ENCODE measurements around the gene TIMM44.
"Not testable (repeated sequence)": the region's sequence is repeated elsewhere in the genome, so short reads cannot be mapped to it uniquely, and the experiment has no call there.

TIMM44 gene

GRCh38 chr19:7975037-7975436 is 31.6 kb upstream of the TIMM44 start:
- no peak for DNase-seq

GRCh38 chr19:7973883-7974282 is 30.4 kb upstream of the TIMM44 start:
- DNase-seq, result no peak

DNA sequence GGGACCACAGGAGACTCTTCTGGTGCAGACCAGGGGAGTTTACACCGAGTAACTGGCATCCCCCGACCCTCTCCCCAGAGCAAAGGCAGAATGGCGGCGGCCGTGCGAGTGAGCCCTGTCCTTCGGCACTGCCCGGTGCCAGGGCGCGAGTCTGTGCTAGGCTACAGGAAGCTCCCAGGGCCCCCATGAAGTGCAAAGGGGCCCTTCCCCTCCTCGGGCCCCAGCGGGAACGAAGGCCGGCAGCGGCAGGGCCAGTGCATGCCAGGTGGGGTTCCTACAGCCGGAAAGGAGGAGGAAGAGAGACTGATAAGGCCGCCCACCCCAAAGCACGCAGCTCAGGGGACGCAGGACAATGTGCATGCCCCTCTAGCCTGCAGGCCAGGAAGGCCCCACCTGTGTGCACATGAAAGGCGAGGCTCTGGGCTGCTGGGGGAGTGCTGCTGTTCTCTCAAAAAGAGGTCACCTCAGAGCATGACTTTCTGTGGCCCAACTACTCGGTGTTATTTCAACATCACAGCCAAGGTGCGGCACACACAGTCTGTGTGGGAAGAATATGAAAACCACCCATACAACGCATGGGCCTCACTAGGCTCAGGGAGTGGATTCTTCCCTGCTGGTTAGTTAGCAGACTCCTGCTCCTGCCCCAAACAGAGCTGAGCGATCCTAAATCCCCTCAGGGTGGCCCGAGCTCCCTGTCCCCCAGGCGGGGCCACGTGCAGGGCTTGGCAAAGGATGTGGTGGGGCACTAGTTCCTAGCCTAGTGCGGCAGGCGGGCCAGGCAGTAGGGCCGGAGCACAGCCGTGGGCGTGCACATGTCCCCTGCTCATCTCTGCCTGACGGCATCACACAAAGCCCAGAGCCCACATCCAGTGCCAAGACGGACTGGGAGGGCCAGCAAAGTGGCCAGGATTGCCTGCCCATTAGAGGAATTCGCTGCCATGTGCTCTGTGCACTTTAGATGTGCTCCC is 28.4 kb upstream of the TIMM44 start:
- no peak for DNase-seq

- peak; percentile 16 for DNase-seq
Observed at GRCh38 chr19:7970716-7971448, 27.4 kb upstream of the TIMM44 start.

DNA sequence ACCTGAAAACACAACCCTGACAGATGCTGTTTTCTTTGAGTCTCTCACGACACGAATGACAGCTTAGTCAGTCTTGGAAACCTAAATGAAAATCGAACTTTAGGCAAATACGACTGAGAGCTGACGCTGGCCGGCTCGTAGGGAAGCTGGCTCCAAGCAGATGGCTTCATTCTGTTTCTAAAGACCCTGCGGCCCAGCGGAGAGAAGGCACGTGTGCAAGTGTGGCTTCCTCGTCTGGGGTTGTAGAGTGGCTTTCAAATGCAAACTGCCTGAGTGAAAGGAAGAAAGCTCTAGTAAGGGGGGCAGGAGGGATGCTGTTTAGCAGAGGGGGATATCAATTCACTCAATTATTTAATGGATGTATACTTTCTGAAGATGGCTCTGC is 26.1 kb upstream of the TIMM44 start:
- DNase-seq, result no peak

- no peak for DNase-seq
Observed at GRCh38 chr19:7968796-7969554, 25.5 kb upstream of the TIMM44 start.

- DNase-seq, result no peak
Observed at GRCh38 chr19:7968008-7968795, 24.7 kb upstream of the TIMM44 start.

DNA sequence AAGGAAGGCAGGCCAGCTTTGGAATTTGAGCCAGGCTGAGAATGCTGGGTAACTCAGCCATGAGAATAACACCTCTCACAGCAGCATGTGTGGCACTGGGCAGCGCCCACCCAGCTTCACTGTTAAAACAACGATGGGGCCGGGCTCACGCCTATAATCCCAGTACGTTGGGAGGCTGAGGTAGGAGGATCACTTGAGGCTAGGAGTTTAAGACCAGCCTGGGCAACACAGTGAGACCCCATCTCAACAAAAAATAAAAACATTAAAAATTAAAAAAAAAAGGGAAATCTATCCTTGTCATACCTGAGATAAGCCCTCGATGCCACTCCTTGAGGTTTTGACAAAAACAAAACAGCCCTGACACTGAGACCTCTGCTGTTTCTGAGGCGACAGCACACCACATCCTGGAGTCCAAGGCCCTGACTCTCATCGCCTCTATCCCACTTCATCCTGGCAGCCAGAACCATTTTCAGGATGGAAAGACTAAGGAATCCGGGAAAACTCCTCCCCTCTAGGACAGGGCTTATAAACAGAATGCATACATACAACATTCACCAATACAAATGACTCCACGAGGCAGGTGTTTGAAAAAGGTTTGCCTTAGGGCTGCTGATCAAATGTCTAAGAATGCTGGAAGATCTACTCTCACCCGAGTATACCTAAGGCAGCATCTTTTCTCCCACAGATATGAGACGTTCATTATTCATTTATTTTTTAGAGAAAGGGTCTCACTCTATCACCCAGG is 22.6 kb upstream of the TIMM44 start:
- no peak for DNase-seq

DNA sequence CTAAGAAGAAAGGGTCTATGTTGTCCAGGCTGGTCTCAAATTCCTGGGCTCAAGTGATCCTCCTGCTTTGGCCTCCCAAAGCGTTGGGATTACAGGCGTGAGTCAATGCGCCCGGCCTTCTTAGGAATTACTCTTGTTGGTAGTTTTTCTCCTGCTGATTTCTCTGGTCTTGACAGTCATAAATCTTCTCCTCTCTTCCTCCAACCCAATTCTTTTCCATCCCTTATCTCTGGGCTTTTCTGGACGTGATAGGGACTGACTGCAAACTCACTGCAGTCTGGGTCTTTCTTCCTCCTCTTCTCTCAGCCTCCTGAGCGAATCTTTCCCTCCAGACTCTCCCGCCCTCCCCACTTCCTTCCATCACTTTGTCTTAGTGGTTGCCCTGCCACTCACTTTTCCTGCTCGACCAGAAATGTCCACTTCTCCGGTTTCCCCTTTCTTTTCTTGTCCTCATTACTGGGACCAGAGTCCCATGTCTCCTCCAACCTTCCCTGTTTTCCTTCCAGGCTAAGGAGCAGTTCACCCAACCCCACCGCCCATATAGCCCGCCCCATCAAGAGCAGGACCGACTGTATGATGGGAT is 21.9 kb upstream of the TIMM44 start:
- no peak for DNase-seq

DNA sequence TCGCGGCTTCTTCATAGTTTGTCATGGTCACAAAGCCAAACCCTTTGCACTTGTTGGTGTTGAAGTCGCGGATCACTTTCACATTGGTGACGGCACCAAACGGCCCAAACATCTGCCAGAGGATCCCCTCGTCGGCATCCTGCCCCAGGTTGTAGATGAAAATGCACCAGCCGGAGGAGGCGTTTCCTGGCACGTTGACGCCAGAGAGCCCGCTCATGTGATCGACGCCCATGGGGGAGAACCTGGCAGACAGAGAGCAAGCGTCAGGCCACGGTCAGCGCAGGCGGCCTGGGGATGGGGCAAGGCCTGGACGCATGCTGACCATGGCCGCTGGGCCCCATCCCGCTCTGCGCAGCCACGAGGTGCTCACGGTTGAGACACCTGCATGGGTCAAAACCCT is 20.1 kb upstream of the TIMM44 start:
- no peak for DNase-seq

DNA sequence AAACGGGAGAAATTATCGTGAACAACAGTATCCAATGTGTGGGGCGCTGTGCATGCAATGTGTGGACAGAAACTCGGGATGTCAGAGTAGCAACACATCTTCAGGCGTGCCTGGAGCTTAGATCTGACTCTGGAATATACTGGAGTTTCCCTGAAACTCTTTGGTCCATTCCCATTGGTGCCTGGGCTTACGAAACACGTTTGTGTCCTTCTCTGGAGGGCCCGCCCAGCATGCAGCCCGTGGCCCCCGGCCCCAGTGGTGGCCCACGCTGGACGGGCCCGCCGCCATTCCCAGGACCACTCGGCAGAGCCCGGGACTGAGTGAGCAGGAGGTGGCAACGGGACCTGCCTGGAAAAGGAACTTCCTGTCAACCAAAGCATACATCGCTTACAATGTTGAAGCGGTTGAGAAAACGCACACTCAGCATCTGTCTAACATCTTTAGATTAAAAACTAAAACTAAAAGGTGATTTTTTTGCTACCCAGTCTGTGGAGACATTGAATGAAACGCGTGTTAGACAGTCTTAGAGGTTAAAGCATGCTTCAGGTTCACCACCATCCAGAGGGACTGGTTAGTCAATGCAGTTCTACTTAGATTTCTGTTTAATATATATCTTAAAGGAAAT is 19.3 kb upstream of the TIMM44 start:
- DNase-seq, result no peak

- DNase-seq, result no peak
Observed at GRCh38 chr19:7961920-7962626, 18.6 kb upstream of the TIMM44 start.

DNA sequence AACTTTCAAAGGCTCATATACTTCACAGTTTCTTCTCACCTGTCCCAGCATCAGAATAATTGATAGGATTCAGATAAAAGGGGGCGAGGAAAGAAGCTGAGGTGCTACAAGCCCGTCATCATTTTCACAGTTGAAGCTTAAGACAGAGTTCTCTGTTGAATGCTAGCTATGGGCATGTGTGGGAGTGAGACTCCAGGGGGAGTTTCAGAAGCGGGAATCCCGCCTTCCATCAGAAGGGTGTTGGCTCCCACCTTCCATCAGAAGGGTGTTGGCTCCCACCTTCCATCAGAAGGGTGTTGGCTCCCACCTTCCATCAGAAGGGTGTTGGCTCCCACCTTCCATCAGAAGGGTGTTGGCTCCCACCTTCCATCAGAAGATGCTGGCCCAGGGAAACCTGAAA is 17.6 kb upstream of the TIMM44 start:
- not testable (repeated sequence) for DNase-seq

- DNase-seq, result no peak
Observed at GRCh38 chr19:7959211-7959610, 15.7 kb upstream of the TIMM44 start.

DNA sequence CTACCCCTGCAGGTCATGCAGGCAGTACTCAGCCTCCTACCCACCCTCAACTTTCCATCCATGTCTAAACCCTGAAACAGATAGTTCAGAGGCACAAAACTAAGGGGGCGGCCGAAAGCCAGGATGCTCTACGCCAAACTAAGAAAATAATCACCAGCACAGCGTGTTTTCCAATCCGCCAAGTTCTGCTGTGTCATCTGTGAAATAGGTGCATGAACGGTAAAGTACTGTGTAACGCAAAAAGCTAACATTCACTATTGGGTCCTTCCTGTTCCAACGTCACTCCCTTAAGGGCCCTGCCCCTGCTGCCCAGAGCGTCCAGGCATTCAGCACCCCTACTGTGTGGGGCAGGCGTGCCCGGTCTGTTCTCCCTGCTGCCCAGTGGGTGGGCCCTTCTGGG is 12.2 kb upstream of the TIMM44 start:
- DNase-seq, result no peak

DNA sequence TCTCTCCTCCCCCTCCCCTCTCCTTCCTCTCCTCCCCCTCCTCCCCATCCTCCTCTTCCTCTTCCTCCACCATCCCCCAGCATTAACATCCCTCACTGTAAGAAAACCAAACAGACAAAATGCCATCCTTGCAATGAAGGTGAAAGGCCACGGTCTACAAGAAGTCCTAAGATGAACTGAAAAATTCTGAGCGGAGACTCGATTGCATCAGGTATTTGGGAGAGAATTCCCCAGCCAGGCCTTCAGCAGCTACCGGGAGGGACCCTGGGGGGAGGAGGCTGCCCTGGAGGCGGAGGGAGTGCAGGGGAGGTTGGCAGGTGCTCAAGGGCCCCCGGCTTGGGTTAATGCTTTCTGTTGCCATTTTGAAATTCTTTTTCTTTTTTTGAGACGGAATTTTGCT is 10.1 kb upstream of the TIMM44 start:
- DNase-seq, result no peak

DNA sequence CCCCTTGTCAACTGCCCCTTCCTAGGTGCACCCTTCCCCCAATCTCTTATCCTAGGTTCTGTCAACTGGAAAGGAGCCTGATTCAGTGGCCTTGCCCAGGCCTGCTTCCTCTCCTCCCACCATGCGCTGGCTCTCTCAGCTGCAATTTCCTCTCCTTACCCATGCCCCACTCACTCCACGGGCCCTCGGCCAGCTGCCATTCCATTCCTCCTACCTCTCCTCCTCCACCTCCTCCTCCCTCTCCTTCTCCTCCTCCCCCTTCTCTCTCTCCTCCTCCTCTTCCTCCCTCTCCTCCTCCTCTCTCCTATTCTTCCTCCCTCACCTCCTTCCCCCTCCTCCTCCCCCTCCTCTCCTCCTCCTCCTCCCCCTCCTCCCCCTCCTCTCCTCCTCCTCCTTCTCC is 9.6 kb upstream of the TIMM44 start:
- DNase-seq, result no peak

- DNase-seq, result no peak
Observed at GRCh38 chr19:7947939-7948338, 4.5 kb upstream of the TIMM44 start.

DNA sequence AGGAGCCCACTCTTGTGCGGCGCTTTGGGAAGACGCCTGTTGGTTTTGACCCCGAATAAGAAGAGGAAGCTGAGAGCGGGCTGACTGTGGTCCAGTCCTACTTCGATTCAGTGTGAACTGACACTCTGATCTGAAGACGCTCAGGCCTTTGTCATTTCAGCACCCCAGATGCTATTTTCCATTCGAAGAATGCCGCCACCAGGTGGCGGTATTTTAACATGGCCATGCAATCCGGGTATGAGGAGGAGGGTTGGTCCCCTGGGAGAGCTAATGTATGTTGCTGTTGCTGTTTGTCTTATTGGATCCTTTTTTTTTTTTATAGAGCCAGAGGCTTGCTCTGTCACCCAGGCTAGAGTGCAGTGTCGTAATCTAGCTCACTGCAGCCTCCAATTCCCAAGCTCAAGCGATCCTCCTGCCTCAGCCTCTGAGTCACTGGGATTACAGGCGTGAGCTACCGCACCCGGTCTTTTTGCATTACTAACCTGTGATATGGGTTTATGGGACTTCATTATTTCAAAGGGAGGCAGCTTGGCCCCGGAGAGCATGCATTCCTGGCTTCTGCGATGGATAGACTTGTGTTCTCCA is 803 bp upstream of the TIMM44 start:
- DNase-seq, result peak; percentile 74

GRCh38 chr19:7942981-7943443 is 454 bp downstream of the TIMM44 start:
- no peak for DNase-seq
